WTC11 (cell line): ENCODE measurements around the gene CCS. TPM values are rescaled to one million over a fixed set of nuclear protein-coding genes. Genes with fewer than 3 reads are reported as not detected.
A peak's percentile ranks its signal among the peaks of the same experiment; 100 is the strongest.

Experiments used
- ATAC-seq: fragments of 200-7000 bp; cut with Tn5 transposase; 2 replicates; pipeline ENCODE4 v1.10.0; 2021; ENCODE audit warnings: mild to moderate bottlenecking, moderate library complexity
- CTCF ChIA-PET: fragments of 300-600 bp; sonication (Branson Sonifier 250); formaldehyde crosslinking; loops from one replicate; lab custom pipeline; 2021; ENCODE audit warnings: antibody characterized with exemption; lab: Charles Lee
- POLR2A ChIA-PET: fragments of 350-600 bp; sonication (Branson Sonifier 250); formaldehyde crosslinking; loops from one replicate; lab custom pipeline; 2021; ENCODE audit warnings: antibody characterized with exemption; lab: Charles Lee
- DNase-seq: peaks from one replicate; pipeline ENCODE4 v3.0.0; 2021; ENCODE audit warnings: low spot score
- H3K27ac Mint-ChIP-seq: 2 replicates; pipeline ENCODE4 v1.8.0; 2021; ENCODE audit warnings: mixed read lengths
- H3K27me3 Mint-ChIP-seq: 2 replicates; pipeline ENCODE4 v1.8.0; 2021; ENCODE audit warnings: low read depth, mild to moderate bottlenecking, moderate library complexity, mixed read lengths
- H3K36me3 Mint-ChIP-seq: 2 replicates; pipeline ENCODE4 v1.8.0; 2021; ENCODE audit warnings: mixed read lengths
- H3K4me1 Mint-ChIP-seq: 2 replicates; pipeline ENCODE4 v1.8.0; 2022; ENCODE audit warnings: mixed read lengths
- H3K4me3 Mint-ChIP-seq: 2 replicates; pipeline ENCODE4 v1.8.0; 2021; ENCODE audit warnings: mild to moderate bottlenecking, moderate library complexity, mixed read lengths
- H3K9me3 Mint-ChIP-seq: 2 replicates; pipeline ENCODE4 v1.8.0; 2021; ENCODE audit warnings: mixed read lengths
- CBFB ChIP-seq: sonication (generic); formaldehyde crosslinking; IDR thresholded peaks from 2 replicates; pipeline ENCODE4 v1.8.1; 2022; ENCODE audit warnings: mild to moderate bottlenecking, low read depth, missing genetic modification reagents
- CREM ChIP-seq: sonication (generic); formaldehyde crosslinking; IDR thresholded peaks from 2 replicates; pipeline ENCODE4 v1.8.1; 2022; ENCODE audit warnings: mild to moderate bottlenecking, missing genetic modification reagents, moderate library complexity
- GTF2I ChIP-seq: fragments of 250-450 bp; sonication (Bioruptor Pico); conservative IDR thresholded peaks from 2 replicates; pipeline ENCODE4 v1.4.0; 2021; ENCODE audit warnings: mild to moderate bottlenecking
- MXD4 ChIP-seq: fragments of 250-450 bp; sonication (Bioruptor Pico); IDR thresholded peaks from 2 replicates; pipeline ENCODE4 v1.8.0; 2021; ENCODE audit warnings: mild to moderate bottlenecking, moderate library complexity, borderline replicate concordance
- MYBL2 ChIP-seq: sonication (generic); formaldehyde crosslinking; IDR thresholded peaks from 2 replicates; pipeline ENCODE4 v1.8.1; 2023; ENCODE audit warnings: mild to moderate bottlenecking, moderate library complexity, missing genetic modification reagents
- NFATC4 ChIP-seq: fragments of 250-450 bp; sonication (Bioruptor Pico); IDR thresholded peaks from 2 replicates; pipeline ENCODE4 v1.9.0; 2021; ENCODE audit warnings: mild to moderate bottlenecking
- NR2C2 ChIP-seq: sonication (generic); formaldehyde crosslinking; IDR thresholded peaks from 2 replicates; pipeline ENCODE4 v1.8.0; 2022; ENCODE audit warnings: mild to moderate bottlenecking, missing genetic modification reagents
- PRRX2 ChIP-seq: fragments of 250-450 bp; sonication (Bioruptor Pico); IDR thresholded peaks from 2 replicates; pipeline ENCODE4 v1.8.0; 2021; ENCODE audit warnings: mild to moderate bottlenecking
- SMAD3 ChIP-seq: sonication (generic); formaldehyde crosslinking; IDR thresholded peaks from 2 replicates; pipeline ENCODE4 v1.8.0; 2022; ENCODE audit warnings: missing genetic modification reagents, mild to moderate bottlenecking, borderline replicate concordance
- TP53 ChIP-seq: sonication (generic); formaldehyde crosslinking; IDR thresholded peaks from 2 replicates; pipeline ENCODE4 v1.8.1; 2023; ENCODE audit warnings: mild to moderate bottlenecking, missing genetic modification reagents
- ZNF219 ChIP-seq: sonication (generic); formaldehyde crosslinking; IDR thresholded peaks from 2 replicates; pipeline ENCODE4 v1.8.0; 2023; ENCODE audit warnings: missing genetic modification reagents, mild to moderate bottlenecking, borderline replicate concordance
- total RNA-seq: library from RNA; stranded (reverse); gene quantifications from 3 replicates; pipeline ENCODE4 v1.2.3, GENCODE V29; 2021
- TF ChIP-seq, protein P1 (sequence below): sonication (generic); formaldehyde crosslinking; IDR thresholded peaks from 2 replicates; pipeline ENCODE4 v1.8.1; 2022; ENCODE audit warnings: mild to moderate bottlenecking, moderate library complexity, missing genetic modification reagents
- TF ChIP-seq, protein P2 (sequence below): sonication (generic); formaldehyde crosslinking; IDR thresholded peaks from 2 replicates; pipeline ENCODE4 v1.8.1; 2023; ENCODE audit warnings: mild to moderate bottlenecking, missing genetic modification reagents, moderate library complexity
- TF ChIP-seq, protein P3 (sequence below): sonication (generic); formaldehyde crosslinking; IDR thresholded peaks from 2 replicates; pipeline ENCODE4 v1.8.0; 2023; ENCODE audit warnings: missing genetic modification reagents, mild to moderate bottlenecking, borderline replicate concordance
- TF ChIP-seq, protein P4 (sequence below): sonication (generic); formaldehyde crosslinking; IDR thresholded peaks from 2 replicates; pipeline ENCODE4 v1.8.1; 2022; ENCODE audit warnings: missing genetic modification reagents, borderline replicate concordance
- TF ChIP-seq, protein P5 (sequence below): sonication (generic); formaldehyde crosslinking; IDR thresholded peaks from 2 replicates; pipeline ENCODE4 v1.8.0; 2022; ENCODE audit warnings: mild to moderate bottlenecking, missing genetic modification reagents
- TF ChIP-seq, protein P6 (sequence below): sonication (generic); formaldehyde crosslinking; IDR thresholded peaks from 2 replicates; pipeline ENCODE4 v1.8.1; 2023; ENCODE audit warnings: mild to moderate bottlenecking, missing genetic modification reagents
- TF ChIP-seq, protein P7 (sequence below): sonication (generic); formaldehyde crosslinking; IDR thresholded peaks from 2 replicates; pipeline ENCODE4 v1.8.1; 2023; ENCODE audit warnings: mild to moderate bottlenecking, moderate library complexity, missing genetic modification reagents

CCS gene
- total RNA-seq, 1 experiment from 2014 or later, result 35.9 TPM

DNA sequence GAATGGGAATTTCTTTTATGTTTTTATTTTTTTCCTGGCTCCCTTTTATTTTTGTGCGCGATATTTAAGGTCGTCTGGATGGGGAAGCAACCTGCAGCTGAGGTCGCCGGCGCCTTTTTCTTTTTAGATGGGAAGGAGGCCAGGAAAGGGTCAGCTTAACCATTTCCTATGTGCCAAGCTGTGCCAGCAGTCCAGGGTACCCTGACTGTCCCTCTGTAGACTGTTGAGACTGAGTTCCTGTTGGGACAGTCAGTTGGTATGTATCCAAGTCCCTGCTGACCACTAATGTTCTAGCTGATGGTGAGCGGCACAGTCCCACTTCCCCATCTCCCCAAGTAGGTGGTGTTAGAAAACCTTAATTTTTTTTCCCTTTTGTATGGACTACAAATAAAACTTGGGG lies 33.9 kb downstream of the CCS start (continued):
- TF ChIP-seq, protein P1, sequence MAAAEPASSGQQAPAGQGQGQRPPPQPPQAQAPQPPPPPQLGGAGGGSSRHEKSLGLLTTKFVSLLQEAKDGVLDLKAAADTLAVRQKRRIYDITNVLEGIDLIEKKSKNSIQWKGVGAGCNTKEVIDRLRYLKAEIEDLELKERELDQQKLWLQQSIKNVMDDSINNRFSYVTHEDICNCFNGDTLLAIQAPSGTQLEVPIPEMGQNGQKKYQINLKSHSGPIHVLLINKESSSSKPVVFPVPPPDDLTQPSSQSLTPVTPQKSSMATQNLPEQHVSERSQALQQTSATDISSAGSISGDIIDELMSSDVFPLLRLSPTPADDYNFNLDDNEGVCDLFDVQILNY (CRISPR knock-in tag), result no peak
- TF ChIP-seq GTF2I (CRISPR knock-in tag) (no peak), MXD4 (CRISPR knock-in tag) (no peak), TP53 (CRISPR knock-in tag) (no peak), PRRX2 (CRISPR knock-in tag) (no peak), SMAD3 (CRISPR knock-in tag) (no peak), MYBL2 (no peak), NFATC4 (CRISPR knock-in tag) (no peak)
- TF ChIP-seq, protein P2, sequence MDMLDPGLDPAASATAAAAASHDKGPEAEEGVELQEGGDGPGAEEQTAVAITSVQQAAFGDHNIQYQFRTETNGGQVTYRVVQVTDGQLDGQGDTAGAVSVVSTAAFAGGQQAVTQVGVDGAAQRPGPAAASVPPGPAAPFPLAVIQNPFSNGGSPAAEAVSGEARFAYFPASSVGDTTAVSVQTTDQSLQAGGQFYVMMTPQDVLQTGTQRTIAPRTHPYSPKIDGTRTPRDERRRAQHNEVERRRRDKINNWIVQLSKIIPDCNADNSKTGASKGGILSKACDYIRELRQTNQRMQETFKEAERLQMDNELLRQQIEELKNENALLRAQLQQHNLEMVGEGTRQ (CRISPR knock-in tag), result no peak
- TF ChIP-seq, protein P3, sequence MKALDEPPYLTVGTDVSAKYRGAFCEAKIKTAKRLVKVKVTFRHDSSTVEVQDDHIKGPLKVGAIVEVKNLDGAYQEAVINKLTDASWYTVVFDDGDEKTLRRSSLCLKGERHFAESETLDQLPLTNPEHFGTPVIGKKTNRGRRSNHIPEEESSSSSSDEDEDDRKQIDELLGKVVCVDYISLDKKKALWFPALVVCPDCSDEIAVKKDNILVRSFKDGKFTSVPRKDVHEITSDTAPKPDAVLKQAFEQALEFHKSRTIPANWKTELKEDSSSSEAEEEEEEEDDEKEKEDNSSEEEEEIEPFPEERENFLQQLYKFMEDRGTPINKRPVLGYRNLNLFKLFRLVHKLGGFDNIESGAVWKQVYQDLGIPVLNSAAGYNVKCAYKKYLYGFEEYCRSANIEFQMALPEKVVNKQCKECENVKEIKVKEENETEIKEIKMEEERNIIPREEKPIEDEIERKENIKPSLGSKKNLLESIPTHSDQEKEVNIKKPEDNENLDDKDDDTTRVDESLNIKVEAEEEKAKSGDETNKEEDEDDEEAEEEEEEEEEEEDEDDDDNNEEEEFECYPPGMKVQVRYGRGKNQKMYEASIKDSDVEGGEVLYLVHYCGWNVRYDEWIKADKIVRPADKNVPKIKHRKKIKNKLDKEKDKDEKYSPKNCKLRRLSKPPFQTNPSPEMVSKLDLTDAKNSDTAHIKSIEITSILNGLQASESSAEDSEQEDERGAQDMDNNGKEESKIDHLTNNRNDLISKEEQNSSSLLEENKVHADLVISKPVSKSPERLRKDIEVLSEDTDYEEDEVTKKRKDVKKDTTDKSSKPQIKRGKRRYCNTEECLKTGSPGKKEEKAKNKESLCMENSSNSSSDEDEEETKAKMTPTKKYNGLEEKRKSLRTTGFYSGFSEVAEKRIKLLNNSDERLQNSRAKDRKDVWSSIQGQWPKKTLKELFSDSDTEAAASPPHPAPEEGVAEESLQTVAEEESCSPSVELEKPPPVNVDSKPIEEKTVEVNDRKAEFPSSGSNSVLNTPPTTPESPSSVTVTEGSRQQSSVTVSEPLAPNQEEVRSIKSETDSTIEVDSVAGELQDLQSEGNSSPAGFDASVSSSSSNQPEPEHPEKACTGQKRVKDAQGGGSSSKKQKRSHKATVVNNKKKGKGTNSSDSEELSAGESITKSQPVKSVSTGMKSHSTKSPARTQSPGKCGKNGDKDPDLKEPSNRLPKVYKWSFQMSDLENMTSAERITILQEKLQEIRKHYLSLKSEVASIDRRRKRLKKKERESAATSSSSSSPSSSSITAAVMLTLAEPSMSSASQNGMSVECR (CRISPR knock-in tag), result no peak
- TF ChIP-seq, protein P4, sequence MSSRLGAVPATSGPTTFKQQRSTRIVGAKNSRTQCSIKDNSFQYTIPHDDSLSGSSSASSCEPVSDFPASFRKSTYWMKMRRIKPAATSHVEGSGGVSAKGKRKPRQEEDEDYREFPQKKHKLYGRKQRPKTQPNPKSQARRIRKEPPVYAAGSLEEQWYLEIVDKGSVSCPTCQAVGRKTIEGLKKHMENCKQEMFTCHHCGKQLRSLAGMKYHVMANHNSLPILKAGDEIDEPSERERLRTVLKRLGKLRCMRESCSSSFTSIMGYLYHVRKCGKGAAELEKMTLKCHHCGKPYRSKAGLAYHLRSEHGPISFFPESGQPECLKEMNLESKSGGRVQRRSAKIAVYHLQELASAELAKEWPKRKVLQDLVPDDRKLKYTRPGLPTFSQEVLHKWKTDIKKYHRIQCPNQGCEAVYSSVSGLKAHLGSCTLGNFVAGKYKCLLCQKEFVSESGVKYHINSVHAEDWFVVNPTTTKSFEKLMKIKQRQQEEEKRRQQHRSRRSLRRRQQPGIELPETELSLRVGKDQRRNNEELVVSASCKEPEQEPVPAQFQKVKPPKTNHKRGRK (CRISPR knock-in tag), result no peak
- TF ChIP-seq, protein P5, sequence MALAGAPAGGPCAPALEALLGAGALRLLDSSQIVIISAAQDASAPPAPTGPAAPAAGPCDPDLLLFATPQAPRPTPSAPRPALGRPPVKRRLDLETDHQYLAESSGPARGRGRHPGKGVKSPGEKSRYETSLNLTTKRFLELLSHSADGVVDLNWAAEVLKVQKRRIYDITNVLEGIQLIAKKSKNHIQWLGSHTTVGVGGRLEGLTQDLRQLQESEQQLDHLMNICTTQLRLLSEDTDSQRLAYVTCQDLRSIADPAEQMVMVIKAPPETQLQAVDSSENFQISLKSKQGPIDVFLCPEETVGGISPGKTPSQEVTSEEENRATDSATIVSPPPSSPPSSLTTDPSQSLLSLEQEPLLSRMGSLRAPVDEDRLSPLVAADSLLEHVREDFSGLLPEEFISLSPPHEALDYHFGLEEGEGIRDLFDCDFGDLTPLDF (CRISPR knock-in tag), result no peak
- TF ChIP-seq, protein P6, sequence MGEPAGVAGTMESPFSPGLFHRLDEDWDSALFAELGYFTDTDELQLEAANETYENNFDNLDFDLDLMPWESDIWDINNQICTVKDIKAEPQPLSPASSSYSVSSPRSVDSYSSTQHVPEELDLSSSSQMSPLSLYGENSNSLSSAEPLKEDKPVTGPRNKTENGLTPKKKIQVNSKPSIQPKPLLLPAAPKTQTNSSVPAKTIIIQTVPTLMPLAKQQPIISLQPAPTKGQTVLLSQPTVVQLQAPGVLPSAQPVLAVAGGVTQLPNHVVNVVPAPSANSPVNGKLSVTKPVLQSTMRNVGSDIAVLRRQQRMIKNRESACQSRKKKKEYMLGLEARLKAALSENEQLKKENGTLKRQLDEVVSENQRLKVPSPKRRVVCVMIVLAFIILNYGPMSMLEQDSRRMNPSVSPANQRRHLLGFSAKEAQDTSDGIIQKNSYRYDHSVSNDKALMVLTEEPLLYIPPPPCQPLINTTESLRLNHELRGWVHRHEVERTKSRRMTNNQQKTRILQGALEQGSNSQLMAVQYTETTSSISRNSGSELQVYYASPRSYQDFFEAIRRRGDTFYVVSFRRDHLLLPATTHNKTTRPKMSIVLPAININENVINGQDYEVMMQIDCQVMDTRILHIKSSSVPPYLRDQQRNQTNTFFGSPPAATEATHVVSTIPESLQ (CRISPR knock-in tag), result no peak

DNA sequence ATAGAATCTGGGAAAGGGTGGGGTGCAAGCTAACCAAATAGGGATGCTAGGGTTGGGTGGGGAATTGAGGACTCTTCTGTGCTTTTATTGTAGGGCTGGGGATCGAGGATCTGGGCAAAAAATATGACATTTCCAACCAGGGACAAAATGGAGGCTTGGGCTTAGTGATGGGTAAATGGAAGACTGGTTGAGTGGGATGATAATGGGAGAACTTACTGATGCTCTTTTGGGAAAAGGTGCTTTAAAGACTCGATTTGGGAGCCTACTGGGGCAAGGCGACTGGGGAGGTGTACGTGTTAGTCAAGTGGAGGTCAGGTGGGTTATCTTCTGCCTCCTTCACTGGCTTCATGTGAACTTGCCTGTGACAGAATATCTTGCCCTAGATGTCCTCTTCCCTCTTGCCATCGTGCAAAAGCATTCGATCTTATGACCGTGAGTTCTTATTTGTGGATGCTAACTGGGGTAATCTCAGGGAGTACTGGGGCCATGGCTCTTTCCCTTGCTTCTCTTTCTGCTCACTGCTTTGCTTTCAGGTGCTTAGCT lies 35.1 kb downstream of the CCS start:
- TF ChIP-seq PRRX2 (CRISPR knock-in tag), result no peak
- TF ChIP-seq, protein P7, sequence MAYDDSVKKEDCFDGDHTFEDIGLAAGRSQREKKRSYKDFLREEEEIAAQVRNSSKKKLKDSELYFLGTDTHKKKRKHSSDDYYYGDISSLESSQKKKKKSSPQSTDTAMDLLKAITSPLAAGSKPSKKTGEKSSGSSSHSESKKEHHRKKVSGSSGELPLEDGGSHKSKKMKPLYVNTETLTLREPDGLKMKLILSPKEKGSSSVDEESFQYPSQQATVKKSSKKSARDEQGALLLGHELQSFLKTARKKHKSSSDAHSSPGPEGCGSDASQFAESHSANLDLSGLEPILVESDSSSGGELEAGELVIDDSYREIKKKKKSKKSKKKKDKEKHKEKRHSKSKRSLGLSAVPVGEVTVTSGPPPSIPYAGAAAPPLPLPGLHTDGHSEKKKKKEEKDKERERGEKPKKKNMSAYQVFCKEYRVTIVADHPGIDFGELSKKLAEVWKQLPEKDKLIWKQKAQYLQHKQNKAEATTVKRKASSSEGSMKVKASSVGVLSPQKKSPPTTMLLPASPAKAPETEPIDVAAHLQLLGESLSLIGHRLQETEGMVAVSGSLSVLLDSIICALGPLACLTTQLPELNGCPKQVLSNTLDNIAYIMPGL, result no peak
- TF ChIP-seq ZNF219 (CRISPR knock-in tag), result no peak
- TF ChIP-seq NR2C2, result no peak
- TF ChIP-seq CBFB, result no peak
- TF ChIP-seq CREM (CRISPR knock-in tag), result no peak
- CTCF ChIA-PET, result no interaction called here
- POLR2A ChIA-PET, result no interaction called here
- Mint-ChIP-seq H3K36me3 (peaks cover 79% of the 10 kb centered on the region), H3K9me3 (no peaks in the 10 kb centered on the region), H3K4me1 (no peaks in the 10 kb centered on the region), H3K27ac (peak overlapping the region; percentile 17; the same call in 1 of the 2 replicates), H3K4me3 (no peak overlapping the region), H3K27me3 (no peaks in the 10 kb centered on the region)
- DNase-seq, result no peak
- ATAC-seq, result no peak
